Activated CD8-positive, alpha-beta T cell treated with anti-CD3 and anti-CD28 coated beads for 36 hours (primary cell): ENCODE results near the gene PATJ. TPM values are rescaled to one million over a fixed set of nuclear protein-coding genes. Genes with fewer than 3 reads are reported as not detected.

Experiments
- ATAC-seq: fragments of 200-7000 bp; cut with Tn5 transposase; one replicate; pipeline ENCODE4 v1.10.0; 2021; ENCODE audit warnings: mild to moderate bottlenecking, moderate library complexity
- CTCF ChIA-PET: fragments of 350-600 bp; sonication (Branson Sonifier 250); formaldehyde crosslinking; loops from one replicate; lab custom pipeline; 2021; ENCODE audit warnings: antibody characterized with exemption; lab: Charles Lee
- POLR2A ChIA-PET: fragments of 350-600 bp; sonication (Branson Sonifier 250); formaldehyde crosslinking; loops from one replicate; lab custom pipeline; 2021; ENCODE audit warnings: antibody characterized with exemption; lab: Charles Lee
- DNase-seq: peaks from one replicate; pipeline ENCODE4 v3.0.0-alpha.2; 2020
- H3K27ac Mint-ChIP-seq: one replicate; pipeline ENCODE4 v1.8.0; 2021; ENCODE audit warnings: mild to moderate bottlenecking, mixed read lengths
- H3K27me3 Mint-ChIP-seq: one replicate; pipeline ENCODE4 v1.8.0; 2021; ENCODE audit warnings: mixed read lengths
- H3K36me3 Mint-ChIP-seq: one replicate; pipeline ENCODE4 v1.8.0; 2021; ENCODE audit warnings: low read depth, mixed read lengths
- H3K4me1 Mint-ChIP-seq: one replicate; pipeline ENCODE4 v1.8.0; 2021; ENCODE audit warnings: low read depth, mixed read lengths
- H3K4me3 Mint-ChIP-seq: one replicate; pipeline ENCODE4 v1.8.0; 2021; ENCODE audit warnings: mild to moderate bottlenecking, moderate library complexity, mixed read lengths
- H3K9me3 Mint-ChIP-seq: one replicate; pipeline ENCODE4 v1.8.0; 2021; ENCODE audit warnings: mixed read lengths
- CTCF ChIP-seq: fragments of 200-600 bp; IDR thresholded peaks from one replicate; pipeline ENCODE4 v1.8.0; 2022; ENCODE audit warnings: antibody characterized with exemption, mild to moderate bottlenecking
- intact Hi-C: fragments of 100-400 bp; cut with micrococcal nuclease; formaldehyde crosslinking; loops from one replicate; pipeline ENCODE4 v1.10.0; 2022
- total RNA-seq, 2 experiments: library from RNA; stranded (reverse); gene quantifications; one replicate each; pipeline ENCODE4 v1.2.3, GENCODE V29; 2021

The PATJ gene
- total RNA-seq, 2 experiments from 2014 or later = 8.1 to 9.2 TPM

- ChIA-PET CTCF (no interaction called here), POLR2A (no interaction called here)
- ATAC-seq (no peak), DNase-seq (no peak)
- Mint-ChIP-seq H3K4me1 (no peaks in the 10 kb centered on the region), H3K27me3 (no peaks in the 10 kb centered on the region), H3K27ac (no peak overlapping the region), H3K4me3 (no peak overlapping the region), H3K36me3 (peaks cover 5% of the 10 kb centered on the region), H3K9me3 (no peaks in the 10 kb centered on the region)
- intact Hi-C loops = no loop called here
- no peak for TF ChIP-seq CTCF
These were observed 167.8 kb downstream of the PATJ start for GRCh38 chr1:61910035-61910434.

GRCh38 chr1:61914823-61915482 is 172.7 kb downstream of the PATJ start:
- intact Hi-C loops = no loop called here
- no peak overlapping the region for H3K4me3 Mint-ChIP-seq
- H3K27me3 Mint-ChIP-seq = no peaks in the 10 kb centered on the region
- no peak overlapping the region for H3K27ac Mint-ChIP-seq
- H3K36me3 Mint-ChIP-seq = peaks cover 10% of the 10 kb centered on the region
- CTCF ChIA-PET = no interaction called here
- DNase-seq (no peak), ATAC-seq (no peak)
- no peaks in the 10 kb centered on the region for H3K4me1 Mint-ChIP-seq
- TF ChIP-seq CTCF = no peak
- POLR2A ChIA-PET = no interaction called here
- H3K9me3 Mint-ChIP-seq = no peaks in the 10 kb centered on the region

- ChIA-PET CTCF (no interaction called here), POLR2A (no interaction called here)
- Mint-ChIP-seq H3K9me3 (no peaks in the 10 kb centered on the region), H3K27me3 (no peaks in the 10 kb centered on the region), H3K36me3 (peaks cover 15% of the 10 kb centered on the region), H3K4me3 (no peak overlapping the region), H3K27ac (no peak overlapping the region), H3K4me1 (no peaks in the 10 kb centered on the region)
- ATAC-seq (no peak), DNase-seq (no peak)
- TF ChIP-seq CTCF = peak; percentile 21
- intact Hi-C loops = no loop called here
These were observed 179.2 kb downstream of the PATJ start for GRCh38 chr1:61921435-61921834.

- ATAC-seq (no peak), DNase-seq (no peak)
- intact Hi-C loops = no loop called here
- H3K36me3 Mint-ChIP-seq = peaks cover 10% of the 10 kb centered on the region
- H3K27me3 Mint-ChIP-seq = no peaks in the 10 kb centered on the region
- H3K4me3 Mint-ChIP-seq = no peak overlapping the region
- no peaks in the 10 kb centered on the region for H3K4me1 Mint-ChIP-seq
- no peaks in the 10 kb centered on the region for H3K9me3 Mint-ChIP-seq
- no peak for TF ChIP-seq CTCF
- H3K27ac Mint-ChIP-seq = no peak overlapping the region
- ChIA-PET CTCF (no interaction called here), POLR2A (no interaction called here)
These were observed 180.7 kb downstream of the PATJ start for GRCh38 chr1:61922950-61923480.

- Mint-ChIP-seq H3K9me3 (no peaks in the 10 kb centered on the region), H3K4me3 (no peak overlapping the region), H3K4me1 (no peaks in the 10 kb centered on the region), H3K27me3 (no peaks in the 10 kb centered on the region), H3K27ac (no peak overlapping the region), H3K36me3 (peaks cover 6% of the 10 kb centered on the region)
- ATAC-seq (no peak), DNase-seq (no peak)
- POLR2A ChIA-PET = no interaction called here
- CTCF ChIA-PET = no interaction called here
- intact Hi-C loops = no loop called here
- no peak for TF ChIP-seq CTCF
These were observed 183.5 kb downstream of the PATJ start for GRCh38 chr1:61925591-61926298.
